GM19324 (cell line): ENCODE data around the gene ERGIC1.
A peak's percentile ranks its signal among the peaks of the same experiment; 100 is the strongest.
"Not testable (repeated sequence)": the region's sequence is repeated elsewhere in the genome, so short reads cannot be mapped to it uniquely, and the experiment has no call there.

Experiments
- ATAC-seq: cut with Tn5 transposase; IDR thresholded peaks from one replicate; pipeline ENCODE4 v1.9.1; 2021; ENCODE audit warnings: mild to moderate bottlenecking, moderate library complexity; ENCODE audit not compliant: unreplicated experiment, low FRiP score

ERGIC1 gene

DNA sequence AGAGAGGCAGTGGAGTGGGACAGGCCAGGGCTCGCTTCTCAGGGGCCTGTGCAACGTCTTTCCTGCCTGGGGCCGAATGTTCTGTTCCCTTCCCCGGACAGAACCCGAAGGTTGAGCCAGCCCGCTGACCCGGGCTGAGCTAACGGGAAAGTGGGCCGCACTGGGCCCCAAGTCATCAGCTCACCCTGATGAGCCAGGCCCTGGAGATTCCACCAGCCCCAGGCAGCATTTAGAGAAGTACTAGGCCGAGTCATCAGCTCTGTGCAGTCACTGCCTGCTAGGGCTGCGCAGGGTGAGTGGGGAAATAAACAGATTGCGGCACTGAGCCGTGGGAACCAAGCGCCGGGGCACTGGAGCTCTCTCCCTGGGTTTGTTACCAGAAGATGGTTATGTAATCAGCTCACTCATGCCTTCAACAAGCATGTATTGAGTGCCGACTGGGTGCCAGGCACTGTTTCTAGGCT is 33.9 kb upstream of the ERGIC1 start:
- no peak for ATAC-seq

DNA sequence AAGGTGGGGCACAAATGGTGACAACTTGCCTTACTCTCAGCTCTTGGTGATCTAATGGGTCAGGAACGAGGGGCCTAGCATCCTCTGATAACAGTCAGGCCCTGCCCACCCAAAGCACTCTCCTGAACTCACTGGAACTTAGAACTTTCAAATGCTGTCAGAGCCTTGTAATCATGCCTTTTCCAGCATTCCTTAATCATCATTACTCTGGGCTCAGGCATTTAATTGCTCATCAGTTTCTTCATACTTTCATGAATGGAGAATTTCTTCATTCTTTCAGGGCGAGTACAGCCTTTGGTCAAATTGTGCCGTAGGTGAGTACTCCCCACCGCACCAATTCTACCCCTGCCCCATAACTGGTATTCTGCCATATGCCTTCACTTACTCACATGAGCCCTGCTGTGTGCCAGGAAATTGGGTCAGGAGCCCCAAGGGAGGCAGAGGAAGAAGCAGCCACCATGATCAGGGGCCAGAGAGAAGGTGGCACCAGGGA is 32.8 kb upstream of the ERGIC1 start:
- no peak for ATAC-seq

DNA sequence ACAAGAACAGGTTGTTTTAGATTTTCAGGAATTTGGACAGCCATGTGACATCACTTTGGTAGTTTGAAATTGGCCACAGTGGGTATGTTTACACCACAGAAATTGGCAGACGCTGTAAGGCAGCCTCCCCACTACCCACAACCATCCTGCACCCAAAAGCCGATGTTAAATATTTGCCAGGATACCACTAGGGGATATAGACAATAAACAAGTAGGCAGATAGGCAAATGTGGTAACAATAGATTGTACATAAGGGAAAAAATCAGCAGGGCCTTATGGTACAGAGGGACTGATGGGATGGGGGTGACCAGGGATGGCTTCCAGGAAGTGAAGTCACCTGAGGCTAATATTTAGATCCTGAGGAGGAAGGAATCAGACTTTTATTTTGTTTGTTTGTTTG is 31.9 kb upstream of the ERGIC1 start:
- ATAC-seq: no peak

DNA sequence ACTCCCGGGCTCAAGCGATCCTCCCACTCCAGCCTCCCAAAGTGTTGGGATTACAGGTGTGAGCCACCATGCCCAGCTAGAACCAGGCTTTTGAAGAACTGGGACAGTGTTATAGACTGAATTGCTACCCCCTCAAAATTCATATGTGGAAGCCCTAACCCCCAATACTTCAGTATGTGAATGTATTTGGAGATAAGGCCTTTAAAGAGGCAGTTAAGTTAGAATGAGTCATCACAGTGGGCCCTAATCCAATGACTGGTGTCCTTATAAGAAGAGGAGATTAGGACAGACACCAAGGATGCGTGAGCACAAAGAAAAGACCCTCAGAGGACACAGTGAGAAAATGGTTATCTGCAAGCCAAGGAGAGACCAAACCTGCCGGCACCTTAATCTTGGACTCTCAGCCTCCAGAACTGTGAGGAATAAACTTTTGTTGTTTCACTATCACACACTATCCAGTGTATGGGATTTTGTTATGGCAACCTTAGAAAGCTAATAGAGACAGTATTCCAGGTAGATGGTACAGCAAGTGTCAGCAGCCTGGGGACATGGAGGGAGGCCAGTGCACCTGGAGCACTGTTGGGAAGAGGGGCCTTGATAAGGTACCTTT is 31.4 kb upstream of the ERGIC1 start:
- no peak for ATAC-seq

DNA sequence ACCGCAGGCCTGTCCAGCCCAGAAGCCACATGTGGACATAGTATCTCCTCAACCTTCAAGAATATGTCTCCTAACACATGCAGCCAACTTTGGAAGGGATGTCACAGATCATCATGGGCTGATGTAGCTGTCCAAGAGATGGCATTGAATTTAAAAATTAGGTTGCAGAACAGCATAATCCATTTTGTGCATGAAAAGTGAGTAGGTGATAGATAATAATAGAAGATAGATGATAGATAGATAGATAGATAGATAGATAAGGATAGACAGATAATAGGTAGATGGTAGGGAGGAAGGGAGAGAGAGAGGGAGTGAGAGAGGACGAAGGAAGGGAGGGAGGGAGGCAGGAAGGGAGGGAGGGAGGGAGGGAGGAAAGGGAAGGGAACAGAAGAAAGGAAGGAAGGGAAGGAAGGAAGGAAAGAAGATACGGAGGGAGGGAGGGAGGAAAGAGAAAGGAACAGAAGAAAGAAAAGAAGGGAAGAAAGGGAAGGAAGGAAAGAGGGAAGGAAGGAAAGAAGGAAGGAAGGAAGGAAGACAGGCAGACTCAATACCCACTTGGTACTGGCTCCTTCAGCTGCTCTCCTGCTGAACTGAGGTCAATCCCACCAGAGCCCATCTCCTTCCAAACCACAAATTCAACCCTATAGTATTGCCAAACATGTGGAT is 28.9 kb upstream of the ERGIC1 start:
- no peak for ATAC-seq

DNA sequence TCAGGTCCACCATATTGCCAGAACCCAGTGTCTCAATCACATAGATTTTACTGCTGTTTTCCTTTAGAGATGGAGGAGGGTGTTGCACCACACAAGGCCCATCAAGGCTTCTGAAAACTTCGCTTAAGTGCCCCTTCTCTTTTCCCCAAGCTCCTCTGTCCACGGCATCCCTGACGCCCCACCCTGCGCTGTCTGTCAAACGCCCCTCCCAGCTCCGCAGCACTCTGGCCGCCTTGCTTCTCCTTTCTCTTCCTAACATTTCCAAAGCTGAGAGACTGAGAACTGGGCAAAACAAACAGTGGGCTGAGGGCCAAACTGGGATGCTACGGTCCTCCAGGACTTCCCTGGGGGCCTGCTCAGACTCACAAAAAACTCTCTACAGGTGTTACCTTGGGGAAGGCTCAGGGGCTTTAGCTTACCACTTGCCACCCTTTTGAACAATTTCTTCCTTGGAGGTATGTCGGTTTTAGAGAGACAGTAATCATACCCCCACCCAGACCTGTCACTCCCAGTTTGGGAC is 28.3 kb upstream of the ERGIC1 start:
- ATAC-seq: no peak

DNA sequence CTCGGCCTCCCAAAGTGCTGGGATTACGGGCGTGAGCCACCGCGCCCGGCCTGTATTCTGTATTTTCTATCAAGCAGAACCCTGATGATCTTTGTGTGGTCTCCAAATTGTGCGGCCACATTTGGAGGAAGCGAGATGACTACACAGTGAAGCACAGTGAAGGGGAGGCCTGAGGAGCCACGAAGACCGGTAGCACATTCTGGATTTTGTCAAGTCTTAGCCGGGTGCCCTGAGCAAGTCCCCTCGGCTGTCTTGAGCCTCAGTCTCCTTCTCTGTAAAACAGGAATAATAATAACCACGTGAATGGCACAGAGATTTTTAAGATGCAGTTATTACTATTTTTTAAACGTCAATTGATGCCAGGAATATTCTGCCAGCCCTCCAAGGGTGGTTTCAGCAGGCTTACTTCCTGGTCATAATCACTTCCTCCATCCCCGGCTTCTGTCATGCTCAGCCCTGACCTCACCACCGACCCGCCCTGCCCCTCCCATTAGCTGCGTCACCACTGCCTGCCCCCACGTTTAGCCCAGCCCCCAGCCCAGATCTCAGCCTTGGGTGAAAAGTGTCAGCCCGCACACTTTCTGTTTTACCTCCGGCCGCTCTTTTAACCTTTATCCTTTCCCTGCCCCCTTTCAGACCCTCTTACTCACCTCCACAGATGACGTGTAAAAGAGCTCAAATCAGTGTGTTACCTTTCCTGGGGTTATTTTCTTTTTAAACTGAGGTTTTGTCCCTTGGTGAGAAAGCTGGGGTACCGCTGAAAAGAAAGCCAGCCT is 27.0 kb upstream of the ERGIC1 start:
- ATAC-seq: peak; percentile 80

DNA sequence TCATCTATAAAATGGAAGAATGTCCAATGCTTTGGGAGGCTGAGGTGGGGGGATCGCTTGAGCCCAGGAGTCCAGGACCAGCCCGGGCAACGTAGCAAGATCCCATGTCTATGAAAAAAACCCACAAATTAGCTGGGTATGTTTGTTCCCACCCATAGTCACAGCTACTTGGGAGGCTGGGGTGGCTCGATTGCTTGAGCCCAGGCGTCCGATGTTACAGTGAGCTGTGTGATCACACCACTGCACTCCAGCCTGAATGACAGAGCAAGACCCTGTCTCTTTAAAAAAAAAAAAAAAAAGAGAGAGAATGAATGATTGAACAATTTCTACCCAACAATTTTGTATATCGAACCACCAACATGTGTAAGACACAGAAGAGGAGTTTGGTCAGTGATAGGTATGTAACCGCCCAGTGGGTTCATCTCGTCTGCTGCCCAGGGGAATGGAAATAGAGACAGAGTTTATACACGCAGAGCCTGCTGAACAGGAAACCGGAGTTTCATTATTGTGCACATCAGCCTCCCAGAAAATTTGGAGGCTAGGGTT is 26.2 kb upstream of the ERGIC1 start:
- ATAC-seq: no peak

DNA sequence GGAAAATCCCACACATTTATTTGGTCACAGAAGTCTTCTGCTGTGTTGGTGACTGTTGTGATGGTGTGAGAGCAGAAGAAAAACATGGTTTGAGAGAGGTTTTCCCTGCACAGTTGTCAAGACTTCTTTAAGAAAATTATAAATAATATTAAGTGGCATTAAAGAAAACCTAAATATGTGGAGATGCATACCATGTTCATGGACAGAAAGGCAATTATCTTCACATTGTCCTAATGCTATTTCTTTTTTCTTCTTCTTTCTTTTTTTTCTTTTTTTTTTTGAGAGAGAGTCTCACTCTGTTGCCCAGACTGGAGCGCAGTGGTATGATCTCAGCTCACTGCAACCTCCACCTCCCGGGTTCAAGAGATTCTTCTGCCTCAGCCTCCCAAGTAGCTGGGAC is 24.3 kb upstream of the ERGIC1 start:
- no peak for ATAC-seq

DNA sequence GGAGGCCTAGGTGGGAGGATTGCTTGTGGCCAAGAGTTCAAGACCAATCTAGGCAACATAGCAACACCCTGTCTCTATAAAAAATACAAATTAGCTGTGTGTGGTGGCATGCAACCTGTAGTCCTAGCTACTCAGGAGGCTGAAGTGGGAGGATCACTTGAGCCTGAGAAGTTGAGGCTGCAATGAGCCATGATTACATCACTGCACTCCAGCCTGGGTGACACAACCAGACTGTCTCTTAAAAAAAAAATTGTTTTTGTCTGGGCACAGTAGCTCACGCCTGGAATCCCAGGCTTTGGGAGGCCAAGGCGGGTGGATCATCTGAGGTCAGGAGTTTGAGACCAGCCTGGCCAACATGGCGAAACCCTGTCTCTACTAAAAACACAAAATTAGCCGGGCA is 23.1 kb upstream of the ERGIC1 start:
- not testable (repeated sequence) for ATAC-seq

DNA sequence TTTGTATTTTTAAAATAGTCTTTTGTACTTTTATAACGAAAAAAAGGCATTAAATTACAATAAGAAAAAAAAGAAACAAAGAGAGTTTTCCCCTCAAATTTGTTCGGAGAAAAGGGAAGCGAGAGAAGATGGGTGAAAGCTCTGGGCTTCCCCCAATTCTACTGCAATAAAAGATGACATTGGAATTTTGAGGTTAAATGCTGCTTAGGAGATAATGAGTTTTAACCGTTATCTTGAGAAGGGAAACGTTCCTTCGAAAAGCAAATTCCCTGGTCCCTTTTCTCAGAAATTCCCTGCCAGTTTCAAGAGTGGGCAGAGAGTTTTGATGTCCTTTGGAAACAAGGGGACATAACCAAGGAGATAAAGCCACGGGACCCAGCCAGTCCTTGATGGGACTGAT is 18.4 kb upstream of the ERGIC1 start:
- no peak for ATAC-seq

DNA sequence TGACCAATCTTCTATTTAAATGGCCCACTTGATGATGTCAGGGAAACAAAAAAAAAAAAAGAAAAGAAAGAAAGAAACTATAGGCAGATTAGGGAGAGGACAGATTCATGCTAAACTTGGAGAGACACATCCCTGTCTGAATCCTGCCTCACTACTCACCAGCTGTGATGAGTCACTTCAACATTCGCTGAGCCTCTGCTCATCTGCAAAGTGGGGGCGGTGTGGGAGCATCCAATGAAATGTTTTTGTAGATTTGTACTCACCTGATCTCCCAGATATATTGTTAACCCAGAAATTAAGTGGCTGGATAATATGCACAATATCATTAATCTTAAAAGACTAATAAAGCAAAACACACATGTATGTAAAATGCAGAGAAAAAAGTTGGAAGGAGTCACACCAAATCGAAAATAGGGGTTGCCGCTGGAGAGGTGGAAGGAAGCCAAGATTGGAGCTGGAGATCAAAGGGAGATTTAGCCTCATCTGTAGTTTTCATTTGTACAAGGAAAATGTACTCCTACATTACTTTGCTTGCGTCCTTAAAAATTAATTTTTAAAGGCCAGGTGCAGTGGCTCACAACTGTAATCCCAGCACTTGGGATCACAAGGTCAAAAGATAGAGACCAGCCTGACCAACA is 17.0 kb upstream of the ERGIC1 start:
- ATAC-seq: no peak

DNA sequence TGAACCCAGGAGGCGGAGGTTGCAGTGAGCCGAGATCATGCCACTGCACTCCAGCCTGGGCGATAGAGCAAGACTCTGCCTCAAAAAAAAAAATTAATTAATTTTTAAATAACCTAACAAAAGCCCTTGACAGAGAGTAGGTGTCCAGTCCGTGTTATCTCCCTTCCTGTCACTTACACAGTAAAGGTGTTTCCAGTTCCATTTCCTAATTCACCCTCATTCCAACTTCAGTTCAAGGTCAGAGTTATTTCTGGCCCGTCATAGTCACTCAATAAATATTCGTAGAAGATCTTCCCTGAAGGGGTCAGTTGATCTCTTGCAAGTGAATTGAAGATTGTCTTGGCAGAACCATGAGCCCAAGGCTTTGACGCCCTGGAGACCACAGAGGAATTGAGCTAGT is 16.4 kb upstream of the ERGIC1 start:
- ATAC-seq: no peak

DNA sequence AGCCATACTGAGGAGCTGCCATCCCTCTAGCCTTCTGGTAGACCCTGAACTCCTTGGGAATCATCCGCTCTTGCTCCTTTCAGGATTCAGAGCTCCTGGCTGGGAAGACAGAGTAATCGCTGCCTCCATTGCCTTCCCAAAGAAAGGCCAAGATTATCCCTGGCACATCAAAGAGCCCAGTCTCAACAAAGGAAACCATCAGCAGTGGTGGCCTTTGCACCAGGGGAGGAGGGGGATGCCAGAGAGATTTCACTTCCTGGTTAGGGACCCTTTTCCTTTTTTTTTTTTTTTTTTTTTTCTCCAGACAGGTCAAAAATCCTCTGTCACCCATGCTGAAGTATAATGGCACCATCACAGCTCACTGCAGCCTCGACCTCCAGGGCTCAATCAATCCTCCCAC is 16.0 kb upstream of the ERGIC1 start:
- no peak for ATAC-seq

DNA sequence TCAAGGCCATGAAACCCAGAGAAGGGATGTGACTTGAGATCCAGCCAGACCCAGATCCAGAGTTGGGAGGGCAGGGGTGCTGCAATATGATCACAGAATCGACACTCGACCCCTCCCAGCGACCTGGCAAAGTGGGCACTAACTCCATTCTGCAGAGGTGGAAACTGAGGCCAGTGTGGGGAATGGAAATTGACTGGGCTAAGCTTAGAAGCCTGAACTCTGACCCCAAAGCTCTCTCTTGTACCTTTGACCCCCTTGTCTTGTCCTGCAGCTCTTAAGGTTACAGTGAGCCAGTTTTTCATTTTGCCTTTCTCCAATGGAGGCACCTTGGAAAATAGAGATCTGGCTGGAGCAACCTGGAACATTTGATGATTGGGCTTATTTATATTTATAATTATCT is 14.5 kb upstream of the ERGIC1 start:
- no peak for ATAC-seq

DNA sequence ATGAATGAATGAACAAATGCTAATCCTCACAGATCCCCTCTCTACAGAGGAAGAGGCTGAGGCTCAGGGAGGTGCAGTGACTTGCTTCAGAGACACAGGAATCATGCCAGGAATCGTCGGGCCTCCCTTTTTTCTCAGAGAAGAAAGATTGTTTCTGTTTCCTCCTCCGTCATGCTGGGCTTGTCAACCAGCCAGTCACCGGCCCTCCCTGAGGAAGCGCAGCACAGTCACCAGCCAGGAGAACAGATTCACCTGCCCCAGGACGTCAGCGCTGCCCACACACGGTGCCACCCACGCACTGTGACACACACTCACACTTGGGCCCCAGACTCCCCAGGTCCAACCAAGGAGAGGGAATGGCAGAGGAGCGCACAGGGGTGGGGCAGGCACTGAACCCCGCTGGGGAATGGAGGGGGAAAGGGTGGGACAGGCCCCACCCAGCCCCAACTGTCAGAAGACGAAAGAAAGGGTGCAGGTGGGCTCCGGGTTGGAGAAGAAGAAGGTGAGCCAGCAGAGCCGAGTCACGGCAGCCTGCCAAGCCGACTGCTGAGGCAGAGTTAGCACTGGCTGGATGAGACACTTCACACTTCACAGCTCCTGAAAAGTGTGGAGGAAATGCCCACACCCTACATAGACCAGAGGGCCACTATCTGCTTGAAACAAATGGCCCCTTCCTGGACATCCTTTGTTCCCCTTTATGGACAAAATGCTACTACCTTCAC is 13.8 kb upstream of the ERGIC1 start:
- ATAC-seq: no peak

DNA sequence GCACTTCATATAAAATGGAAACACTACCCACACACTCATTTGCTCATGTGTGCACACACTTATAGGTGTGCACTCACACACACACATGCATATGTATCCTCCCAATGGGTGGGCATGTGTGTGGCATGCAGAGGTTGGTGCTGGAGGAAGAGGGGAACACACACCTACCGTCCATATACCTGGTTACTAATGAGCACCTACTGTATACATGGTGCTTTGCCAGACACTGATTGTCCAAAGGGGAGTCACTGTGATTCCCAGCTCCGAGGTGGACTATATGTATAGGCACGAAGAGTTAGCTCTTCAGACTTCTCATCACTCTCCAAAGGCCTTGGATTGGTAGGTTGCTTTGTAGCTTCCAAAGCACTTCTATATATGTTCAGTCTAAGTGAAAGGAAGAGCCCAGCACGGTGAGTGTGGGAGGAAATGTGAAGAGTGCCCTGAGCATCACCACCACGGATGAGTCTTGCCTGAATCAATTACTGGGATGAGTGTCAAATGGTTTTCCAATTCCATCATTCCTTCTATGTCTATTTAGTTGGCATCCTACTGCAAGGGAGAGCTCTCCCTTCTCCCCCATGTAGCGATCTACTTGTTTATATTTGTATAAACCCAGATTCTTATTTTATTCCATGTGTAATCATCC is 12.6 kb upstream of the ERGIC1 start:
- ATAC-seq: no peak

DNA sequence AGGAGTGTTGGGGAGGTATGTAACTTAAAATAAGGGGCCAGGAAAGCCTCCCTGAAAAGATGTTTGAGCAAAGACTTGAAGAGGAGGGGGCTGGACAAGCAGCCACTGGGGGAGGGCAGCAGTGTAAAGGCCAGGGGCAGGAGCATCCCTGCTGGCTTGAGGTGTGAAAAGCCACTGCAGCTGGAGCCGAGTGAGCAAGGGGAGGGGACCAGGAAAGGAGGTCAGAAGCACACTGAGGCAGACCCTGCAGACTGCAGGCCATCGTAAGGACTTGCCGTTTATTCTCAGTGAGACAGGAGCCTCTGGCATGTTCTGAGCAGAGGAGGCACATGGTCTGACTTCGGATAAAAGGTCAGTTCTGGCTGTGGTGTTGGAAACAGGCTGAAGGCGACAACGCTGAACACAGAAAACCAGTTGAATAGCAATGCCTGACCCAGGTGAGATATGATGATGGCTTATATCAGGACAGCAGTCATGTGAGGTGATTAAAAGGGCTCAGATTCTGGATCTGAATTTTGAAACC is 10.2 kb upstream of the ERGIC1 start:
- ATAC-seq: no peak

DNA sequence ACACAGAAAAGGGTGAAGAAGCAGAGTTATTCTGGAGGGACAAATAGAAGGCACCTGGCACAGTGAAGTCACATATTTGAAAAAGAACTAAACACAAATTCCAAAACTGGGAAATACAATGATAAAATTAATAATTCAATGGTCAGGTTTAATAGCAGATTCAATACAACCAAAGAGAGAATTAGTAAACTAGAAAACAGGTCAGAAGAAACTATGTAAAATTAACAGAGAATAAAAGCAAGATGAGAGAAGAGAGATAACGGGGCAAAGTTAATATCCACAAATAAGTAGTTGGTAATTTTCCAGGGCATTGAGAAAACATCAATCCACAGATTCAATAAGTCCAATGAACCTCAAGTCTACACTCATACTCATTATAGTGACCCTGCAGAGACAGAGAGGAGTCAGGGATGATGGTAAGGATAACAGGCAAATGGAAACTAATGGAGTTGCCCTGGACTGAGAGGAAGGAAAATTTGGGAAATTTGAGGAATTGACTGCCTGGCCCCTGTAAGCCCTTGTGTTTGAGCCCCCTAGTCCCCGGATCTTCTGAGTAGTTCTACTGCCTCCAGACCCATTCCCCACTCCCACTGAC is 8.3 kb upstream of the ERGIC1 start:
- ATAC-seq: no peak
